ENCODE measurements around the gene RIPOR3.
"Not testable (repeated sequence)": the region's sequence is repeated elsewhere in the genome, so short reads cannot be mapped to it uniquely, and the experiment has no call there.

Gene RIPOR3

DNA sequence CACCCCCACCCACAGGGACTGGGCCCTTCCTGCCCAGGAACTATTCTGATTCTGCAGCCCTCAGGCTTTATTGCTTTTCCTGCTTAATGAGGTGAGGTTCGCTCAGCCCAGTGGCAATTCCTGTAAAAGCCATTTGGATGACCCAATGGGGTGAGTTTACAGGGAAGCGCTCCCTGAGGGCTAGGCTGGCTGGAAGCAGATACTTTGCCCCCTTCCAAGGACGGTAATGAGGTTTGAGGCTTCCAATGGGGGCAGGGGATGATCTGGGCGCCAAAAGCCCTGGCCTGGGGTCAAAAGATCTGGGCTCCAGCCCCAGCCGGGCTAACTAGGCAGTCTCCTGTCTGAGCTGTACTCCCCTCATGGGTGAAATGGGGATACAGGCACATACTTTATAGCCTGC, 41.8 kb downstream of the RIPOR3 start:
- TF ChIP-seq, protein P1, sequence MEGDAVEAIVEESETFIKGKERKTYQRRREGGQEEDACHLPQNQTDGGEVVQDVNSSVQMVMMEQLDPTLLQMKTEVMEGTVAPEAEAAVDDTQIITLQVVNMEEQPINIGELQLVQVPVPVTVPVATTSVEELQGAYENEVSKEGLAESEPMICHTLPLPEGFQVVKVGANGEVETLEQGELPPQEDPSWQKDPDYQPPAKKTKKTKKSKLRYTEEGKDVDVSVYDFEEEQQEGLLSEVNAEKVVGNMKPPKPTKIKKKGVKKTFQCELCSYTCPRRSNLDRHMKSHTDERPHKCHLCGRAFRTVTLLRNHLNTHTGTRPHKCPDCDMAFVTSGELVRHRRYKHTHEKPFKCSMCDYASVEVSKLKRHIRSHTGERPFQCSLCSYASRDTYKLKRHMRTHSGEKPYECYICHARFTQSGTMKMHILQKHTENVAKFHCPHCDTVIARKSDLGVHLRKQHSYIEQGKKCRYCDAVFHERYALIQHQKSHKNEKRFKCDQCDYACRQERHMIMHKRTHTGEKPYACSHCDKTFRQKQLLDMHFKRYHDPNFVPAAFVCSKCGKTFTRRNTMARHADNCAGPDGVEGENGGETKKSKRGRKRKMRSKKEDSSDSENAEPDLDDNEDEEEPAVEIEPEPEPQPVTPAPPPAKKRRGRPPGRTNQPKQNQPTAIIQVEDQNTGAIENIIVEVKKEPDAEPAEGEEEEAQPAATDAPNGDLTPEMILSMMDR (IDR thresholded peaks at IDR 0.05; ENCODE audit: low read depth, low read length, missing control alignments) = no peak
- H3K4me3 ChIP-seq (ENCODE audit: low read depth, low read length) = no peak overlapping the region
- DNase-seq (ENCODE audit: low read depth) = no peak

GRCh38 chr20:50648651-50649050, 42.7 kb downstream of the RIPOR3 start:
- TF ChIP-seq, protein P1 (IDR thresholded peaks at IDR 0.05; ENCODE audit: low read depth, low read length, missing control alignments) = no peak
- no peak for DNase-seq (ENCODE audit: low read depth)
- H3K4me3 ChIP-seq (ENCODE audit: low read depth, low read length) = no peak overlapping the region

- TF ChIP-seq, protein P1 (IDR thresholded peaks at IDR 0.05; ENCODE audit: low read depth, low read length, missing control alignments) = peak; percentile 26
- no peak for DNase-seq (ENCODE audit: low read depth)
- no peak overlapping the region for H3K4me3 ChIP-seq (ENCODE audit: low read depth, low read length)
Observed at GRCh38 chr20:50646483-50646996, 44.8 kb downstream of the RIPOR3 start.

DNA sequence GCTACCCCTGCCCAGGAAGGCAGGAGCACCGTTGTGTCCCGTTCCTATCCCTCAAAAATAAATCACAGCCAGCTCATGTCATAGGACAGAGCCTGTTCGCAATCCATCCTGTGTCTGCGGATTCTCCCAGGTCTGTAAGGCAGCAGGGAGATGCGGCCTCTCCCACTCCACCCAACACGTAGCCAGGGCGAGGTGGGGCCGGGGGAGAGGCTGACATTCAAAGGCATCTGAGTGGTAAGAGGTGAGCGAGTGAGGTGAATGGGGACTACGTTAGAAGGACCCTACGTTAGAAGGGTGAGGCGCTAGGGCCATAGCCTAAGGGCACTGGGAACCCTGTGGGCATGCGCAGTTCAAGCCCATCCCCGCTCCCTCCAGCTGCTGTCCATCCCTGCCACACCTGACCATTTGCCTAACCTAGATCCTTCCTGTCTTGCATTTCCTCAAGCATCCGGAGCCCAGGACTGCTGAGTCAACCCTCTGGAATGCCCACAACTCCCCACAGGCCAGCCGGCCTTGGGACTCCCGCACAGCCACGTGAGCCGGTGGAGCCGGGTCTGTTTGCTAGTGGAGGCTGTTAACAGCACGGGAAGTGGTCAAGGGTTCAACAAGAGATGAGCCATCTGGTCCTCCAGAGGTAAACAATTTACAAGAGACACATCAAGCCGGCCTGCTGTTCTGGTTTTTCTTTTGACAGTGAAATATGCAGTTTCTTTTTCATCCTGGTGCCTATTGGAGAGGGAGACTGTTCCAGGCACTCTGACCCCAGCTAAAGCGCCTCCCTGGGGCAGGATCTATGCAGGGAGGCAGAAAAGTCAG, 45.9 kb downstream of the RIPOR3 start:
- TF ChIP-seq, protein P1 (IDR thresholded peaks at IDR 0.05; ENCODE audit: low read depth, low read length, missing control alignments) = no peak
- no peak for DNase-seq (ENCODE audit: low read depth)
- H3K4me3 ChIP-seq (ENCODE audit: low read depth, low read length) = no peak overlapping the region

DNA sequence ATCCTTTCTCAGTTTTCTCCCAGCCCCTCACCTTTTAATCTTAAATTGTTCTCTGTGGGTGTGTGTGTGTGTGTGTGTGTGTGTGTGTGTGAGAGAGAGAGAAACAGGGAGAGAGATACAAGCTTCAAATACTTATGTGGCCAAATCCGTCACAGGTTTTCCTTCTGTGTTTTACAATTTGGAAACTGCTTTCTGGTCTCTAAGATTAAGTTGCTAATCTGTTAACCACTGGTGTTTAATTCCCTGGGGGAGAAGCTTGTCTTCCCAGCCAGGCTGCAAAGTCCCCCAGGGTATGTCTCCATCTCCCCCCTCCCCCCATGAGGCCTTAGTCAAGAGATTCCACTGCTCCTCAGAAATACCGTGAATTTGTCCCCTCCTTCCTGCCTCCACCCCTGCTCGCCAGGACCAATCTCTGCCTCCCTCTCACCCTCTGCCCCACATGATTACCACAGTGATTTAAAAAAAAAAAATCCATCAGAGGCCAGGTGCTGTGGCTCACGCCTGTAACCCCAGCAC, 49.0 kb downstream of the RIPOR3 start:
- no peak for DNase-seq (ENCODE audit: low read depth)
- no peak overlapping the region for H3K4me3 ChIP-seq (ENCODE audit: low read depth, low read length)

DNA sequence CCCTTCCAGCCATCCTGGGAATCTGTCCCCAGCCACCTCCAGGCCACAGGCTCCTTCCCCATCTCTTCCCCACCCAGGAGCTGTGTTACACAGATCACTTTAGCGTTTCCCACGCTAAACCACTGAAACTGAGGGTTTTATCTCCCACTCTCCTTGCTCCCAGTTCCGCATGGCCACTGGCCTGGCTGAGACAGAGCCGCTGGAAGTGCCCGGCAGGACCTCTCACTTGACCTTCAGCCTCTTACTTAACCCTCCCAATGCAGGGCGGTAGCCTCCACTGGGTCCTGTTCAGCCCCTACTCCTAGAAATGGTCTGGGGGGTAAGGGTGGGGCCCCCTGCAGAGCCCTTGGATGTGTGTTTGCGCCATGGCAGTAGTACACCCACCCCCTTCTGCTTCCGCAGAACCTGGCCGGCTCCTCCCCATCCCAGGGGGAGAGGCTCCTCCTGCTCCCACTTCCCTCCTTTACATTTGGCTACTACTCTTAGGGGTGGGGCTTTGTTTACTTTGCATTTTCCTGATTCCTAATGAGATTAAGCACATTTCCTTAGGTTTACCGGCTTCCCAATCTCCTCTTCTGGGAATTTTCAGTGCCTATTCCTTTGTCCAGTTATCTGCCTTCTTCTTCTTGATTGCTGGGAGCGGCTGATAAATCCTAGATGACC, 49.6 kb downstream of the RIPOR3 start:
- DNase-seq (ENCODE audit: low read depth); H3K4me3 ChIP-seq (ENCODE audit: low read depth, low read length): not testable (repeated sequence)

More for the DNA sequence above, 49.0 kb downstream of the RIPOR3 start:
- TF ChIP-seq, protein P1 (IDR thresholded peaks at IDR 0.05; ENCODE audit: low read depth, low read length, missing control alignments) = no peak

DNA sequence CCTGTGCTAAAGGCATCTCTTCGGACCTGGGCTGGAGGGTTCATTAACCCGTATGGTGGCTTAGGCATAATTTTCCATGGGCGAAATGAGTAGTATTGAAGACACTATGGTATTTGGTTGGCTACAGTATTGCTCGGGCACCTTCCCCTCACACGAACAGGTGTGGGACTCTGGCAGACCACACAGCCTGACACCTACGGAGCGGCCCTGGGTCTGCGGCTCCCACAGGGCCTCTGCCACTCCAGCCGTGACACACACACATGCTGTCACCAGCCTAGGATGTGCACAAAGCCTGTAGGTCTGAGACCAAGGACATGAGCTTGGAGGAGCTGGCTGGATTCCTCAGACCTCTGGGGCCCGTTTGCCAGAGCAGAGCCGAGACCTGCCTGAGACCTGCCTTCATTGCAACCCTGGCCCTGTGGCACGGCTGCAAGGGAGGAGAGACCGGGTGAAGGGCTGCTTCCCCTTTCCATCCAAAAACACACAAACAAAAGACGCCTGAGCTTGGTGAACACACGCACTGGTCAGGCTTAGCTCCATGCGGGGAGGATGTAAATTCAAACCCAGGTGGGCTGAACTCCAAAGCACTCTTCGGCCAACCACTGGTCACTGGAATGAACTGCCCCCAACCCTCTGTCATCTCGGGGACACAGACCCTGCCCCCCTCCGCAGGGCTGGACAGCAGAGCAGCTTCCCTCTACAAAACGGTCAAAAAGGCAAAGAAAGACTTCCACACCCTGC, 51.2 kb downstream of the RIPOR3 start:
- H3K4me3 ChIP-seq (ENCODE audit: low read depth, low read length); DNase-seq (ENCODE audit: low read depth): not testable (repeated sequence)

DNA sequence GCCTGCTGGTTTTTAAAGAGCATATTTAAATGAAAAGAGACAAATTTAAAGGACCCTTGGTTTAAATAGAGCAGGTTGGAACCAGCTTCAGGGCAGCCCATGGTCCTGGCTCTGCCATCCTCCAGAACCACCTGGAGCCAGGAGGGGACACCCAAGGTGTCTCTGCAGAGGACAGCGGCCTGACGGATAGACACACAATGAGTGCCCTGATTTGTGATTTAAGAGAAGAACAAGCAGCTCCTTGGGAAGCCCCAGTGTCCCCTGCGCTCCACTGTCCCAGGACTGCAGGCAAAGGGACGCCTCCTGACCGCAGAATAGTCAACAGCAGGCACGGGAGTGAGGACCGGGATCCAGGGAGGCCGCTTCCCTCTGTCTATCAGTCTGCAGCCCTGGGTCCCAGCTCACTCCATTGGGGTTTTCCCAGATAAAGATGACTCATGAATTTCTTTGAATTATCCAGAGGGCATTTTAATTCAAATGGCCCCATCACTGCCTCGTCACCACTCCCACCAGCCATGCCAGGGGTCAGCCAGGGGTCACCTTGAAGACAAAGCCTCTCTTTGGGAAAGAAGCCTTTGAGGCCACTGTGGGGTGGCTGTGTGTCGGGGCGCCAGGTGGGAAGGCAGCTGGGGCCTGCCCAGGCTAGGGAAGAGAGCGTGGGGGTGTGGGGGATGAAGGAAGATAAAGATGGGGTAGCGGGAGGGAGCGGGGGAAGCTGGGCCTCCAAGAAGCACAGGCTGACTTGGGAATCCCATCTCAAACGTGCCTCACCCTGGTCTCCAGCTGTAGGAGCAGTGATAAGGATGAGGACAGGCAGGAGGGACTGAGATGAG, 53.1 kb downstream of the RIPOR3 start:
- H3K4me3 ChIP-seq (ENCODE audit: low read depth, low read length); DNase-seq (ENCODE audit: low read depth): not testable (repeated sequence)

Measured in GM12864 (cell line).